Dendritic cell treated with granulocyte-macrophage colony-stimulating factor and Interleukin-4, amounts not matched to agents 40 ng/mL and 50 ng/mL, for 4 days (primary cell): ENCODE data around the gene ALG9.

ENCODE experiments used
- H3K27ac Mint-ChIP-seq: one replicate; pipeline ENCODE4 v1.8.0; 2022; ENCODE audit warnings: mild to moderate bottlenecking, mixed read lengths
- H3K27me3 Mint-ChIP-seq: one replicate; pipeline ENCODE4 v1.8.0; 2022; ENCODE audit warnings: mild to moderate bottlenecking, mixed read lengths
- H3K36me3 Mint-ChIP-seq: one replicate; pipeline ENCODE4 v1.8.0; 2022; ENCODE audit warnings: low read depth, mixed read lengths
- H3K4me1 Mint-ChIP-seq: one replicate; pipeline ENCODE4 v1.8.0; 2022; ENCODE audit warnings: low read depth, mixed read lengths
- H3K4me3 Mint-ChIP-seq: one replicate; pipeline ENCODE4 v1.8.0; 2022; ENCODE audit warnings: mild to moderate bottlenecking, moderate library complexity, mixed read lengths
- H3K9me3 Mint-ChIP-seq: one replicate; pipeline ENCODE4 v1.8.0; 2022; ENCODE audit warnings: mixed read lengths
- intact Hi-C: fragments of 100-400 bp; cut with micrococcal nuclease; formaldehyde crosslinking; loops from one replicate; pipeline ENCODE4 v1.15.0; 2022

ALG9 gene

DNA sequence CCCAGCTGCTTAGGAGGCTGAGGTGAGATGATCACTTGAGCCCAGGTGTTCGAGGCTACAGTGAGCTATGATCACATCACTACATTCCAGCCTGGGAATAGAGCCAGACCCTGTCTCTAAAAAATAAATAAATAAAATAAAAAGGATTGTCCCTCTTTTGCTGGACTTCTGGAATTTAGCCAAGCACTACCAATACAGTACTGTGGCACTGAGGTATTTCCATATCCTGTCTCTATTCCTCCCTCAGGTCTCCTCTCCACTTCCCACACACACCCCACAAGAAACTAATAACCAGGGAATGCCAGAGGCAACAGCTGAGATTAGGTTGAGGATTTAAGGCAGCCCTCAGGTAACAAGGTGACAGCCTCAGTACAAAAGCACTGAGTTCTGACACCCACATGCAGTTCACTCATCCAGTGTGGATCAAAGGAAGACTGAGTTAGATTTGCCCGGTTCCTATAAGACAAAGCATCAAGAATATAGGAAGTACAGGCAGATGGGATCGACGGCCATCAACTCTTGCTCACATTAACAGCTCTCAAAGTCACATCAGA is 100.7 kb downstream of the ALG9 start:
- intact Hi-C loops: loop anchor here (10.0 kb wide), 1 partner anchor 316 kb away; no protein-coding TSS in a partner anchor
- peaks cover 6% of the 10 kb centered on the region for H3K27me3 Mint-ChIP-seq
- peaks cover 11% of the 10 kb centered on the region for H3K4me1 Mint-ChIP-seq
- H3K36me3 Mint-ChIP-seq: peaks cover 7% of the 10 kb centered on the region
- no peak overlapping the region for H3K4me3 Mint-ChIP-seq
- H3K9me3 Mint-ChIP-seq: no peaks in the 10 kb centered on the region
- H3K27ac Mint-ChIP-seq: no peak overlapping the region

DNA sequence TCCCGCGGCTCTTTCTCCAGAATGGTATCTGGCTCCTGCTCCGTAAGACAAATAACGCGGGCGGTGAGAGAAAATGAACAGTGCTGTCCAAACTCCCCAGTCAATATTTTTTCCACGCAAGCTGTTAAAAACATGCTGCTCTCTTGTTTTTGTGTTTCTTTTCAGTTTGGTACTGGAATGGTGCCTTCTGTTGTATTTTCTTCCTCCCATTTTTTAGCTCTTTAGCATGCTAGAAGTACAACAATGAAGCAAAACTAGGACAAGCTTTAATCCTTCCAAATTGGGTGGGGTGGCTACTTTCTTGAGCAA is 104.6 kb downstream of the ALG9 start:
- Mint-ChIP-seq H3K9me3 (no peaks in the 10 kb centered on the region), H3K4me3 (peak overlapping the region; percentile 99), H3K27ac (peak overlapping the region; percentile 88), H3K36me3 (peaks cover 39% of the 10 kb centered on the region), H3K4me1 (peaks cover 23% of the 10 kb centered on the region), H3K27me3 (peaks cover 6% of the 10 kb centered on the region)
- intact Hi-C loops: loop anchor here (1.0 kb wide), 1 partner anchor 164 kb away; the partner anchor contains the start of gene SIK2

DNA sequence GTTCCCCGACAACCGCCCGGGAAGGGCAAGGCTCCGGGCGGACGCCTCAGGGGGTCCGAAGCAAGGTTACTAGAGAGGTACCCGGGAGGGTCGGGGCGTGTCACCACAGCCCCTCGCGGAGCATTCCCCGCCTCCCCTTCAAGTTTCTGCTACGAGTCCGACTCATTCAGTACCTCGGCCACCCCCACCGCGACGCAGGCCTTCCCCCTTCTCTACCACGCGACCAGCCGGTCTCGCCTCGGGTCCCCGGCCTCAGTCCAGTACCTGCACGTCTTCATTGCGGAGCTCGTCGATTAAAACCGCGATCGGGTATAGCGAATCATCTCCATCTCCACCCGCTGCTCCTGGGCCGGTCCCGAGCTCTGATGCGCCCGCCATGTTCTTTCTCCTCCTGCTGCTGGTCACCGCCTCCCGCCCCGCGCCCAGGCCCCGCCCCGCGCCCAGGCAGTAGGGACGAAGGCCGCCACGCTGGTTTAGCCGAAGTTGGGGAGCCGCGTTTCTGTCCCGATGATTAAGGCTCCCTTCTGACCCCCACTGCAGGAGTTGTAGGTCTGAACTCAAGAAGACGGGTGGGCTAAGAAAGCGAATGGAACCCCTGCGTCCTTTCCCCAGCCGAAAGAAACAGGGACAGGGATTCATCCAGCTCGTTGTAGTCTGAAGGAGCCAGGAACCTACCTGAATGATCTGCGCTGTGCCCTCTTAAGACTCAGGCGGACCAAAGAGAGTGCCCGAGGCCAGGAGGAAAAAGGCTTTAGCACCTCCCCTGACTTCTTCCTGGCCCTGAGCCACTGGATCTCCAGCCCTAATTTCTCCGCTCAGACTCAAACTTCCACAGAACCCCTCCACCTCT is 105.2 kb downstream of the ALG9 start, which contains the start of gene PPP2R1B:
PPP2R1B (minus strand) TSS at position 406 of the 850 bp plus-strand sequence; CDS start at position 378, 28 bp downstream.
- Mint-ChIP-seq H3K9me3 (no peaks in the 10 kb centered on the region), H3K27me3 (peaks cover 6% of the 10 kb centered on the region), H3K4me3 (peak within 1 kb of the TSS; percentile 99), H3K27ac (peak within 1 kb of the TSS; percentile 88), H3K36me3 (peaks cover 44% of the 10 kb centered on the region), H3K4me1 (peaks cover 23% of the 10 kb centered on the region)
- intact Hi-C loops: loop anchor here (1.0 kb wide), 1 partner anchor 164 kb away; the partner anchor contains the start of gene SIK2

DNA sequence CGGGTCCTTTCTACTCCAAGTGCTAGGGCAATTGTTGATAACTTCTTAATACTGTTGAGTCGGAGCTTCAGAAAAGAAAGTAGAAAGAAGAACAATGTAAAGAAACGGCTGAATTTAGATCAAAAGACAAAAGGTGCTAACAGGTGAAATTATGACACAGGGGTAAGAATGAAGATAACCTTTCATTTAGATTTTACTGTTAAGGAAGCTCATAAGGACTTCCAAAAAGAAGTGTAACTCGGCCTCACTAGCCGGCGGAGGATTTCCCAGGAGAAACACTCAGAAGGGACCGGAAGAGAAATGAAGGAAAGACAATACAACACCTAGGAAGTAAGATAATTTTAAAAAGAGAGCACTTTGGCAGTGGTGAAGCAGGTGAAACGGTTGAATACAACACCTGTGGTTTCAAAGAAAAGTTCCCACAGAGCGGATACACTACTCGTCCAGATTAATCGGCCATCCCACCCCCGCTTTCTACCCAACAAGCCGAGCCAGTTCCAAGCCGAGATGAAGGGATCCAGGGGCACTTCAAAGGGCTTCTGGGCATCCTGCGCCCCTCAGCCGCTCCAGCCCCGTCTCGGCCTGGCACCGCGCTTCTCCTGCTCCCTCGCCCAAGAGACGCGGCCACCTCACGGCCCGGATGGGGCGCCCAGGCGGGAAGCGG is 105.9 kb downstream of the ALG9 start:
- H3K27ac Mint-ChIP-seq: peak overlapping the region; percentile 88
- peaks cover 23% of the 10 kb centered on the region for H3K4me1 Mint-ChIP-seq
- peaks cover 52% of the 10 kb centered on the region for H3K36me3 Mint-ChIP-seq
- H3K4me3 Mint-ChIP-seq: peak overlapping the region; percentile 99
- no peaks in the 10 kb centered on the region for H3K9me3 Mint-ChIP-seq
- intact Hi-C loops: no loop called here
- peaks cover 6% of the 10 kb centered on the region for H3K27me3 Mint-ChIP-seq

DNA sequence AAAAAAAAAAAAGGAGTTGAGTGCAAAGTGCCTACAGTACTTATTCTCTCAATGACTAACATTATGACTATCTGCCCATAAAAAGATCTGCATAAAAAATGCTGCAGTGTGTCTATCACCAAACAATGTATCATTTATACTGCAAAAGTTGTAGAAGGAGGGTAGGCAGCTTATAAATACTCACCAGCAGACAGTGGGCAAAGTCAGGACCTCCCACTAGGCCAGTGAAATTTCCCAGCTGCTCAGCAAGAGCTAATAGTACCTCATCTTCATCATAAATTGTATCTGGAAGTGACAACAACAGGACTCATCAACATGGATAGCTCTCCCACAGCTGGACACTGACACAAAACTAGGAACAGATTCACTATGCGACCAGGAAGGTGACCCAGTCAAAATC is 106.8 kb downstream of the ALG9 start:
- intact Hi-C loops: no loop called here
- H3K4me1 Mint-ChIP-seq: peaks cover 23% of the 10 kb centered on the region
- H3K36me3 Mint-ChIP-seq: peaks cover 60% of the 10 kb centered on the region

DNA sequence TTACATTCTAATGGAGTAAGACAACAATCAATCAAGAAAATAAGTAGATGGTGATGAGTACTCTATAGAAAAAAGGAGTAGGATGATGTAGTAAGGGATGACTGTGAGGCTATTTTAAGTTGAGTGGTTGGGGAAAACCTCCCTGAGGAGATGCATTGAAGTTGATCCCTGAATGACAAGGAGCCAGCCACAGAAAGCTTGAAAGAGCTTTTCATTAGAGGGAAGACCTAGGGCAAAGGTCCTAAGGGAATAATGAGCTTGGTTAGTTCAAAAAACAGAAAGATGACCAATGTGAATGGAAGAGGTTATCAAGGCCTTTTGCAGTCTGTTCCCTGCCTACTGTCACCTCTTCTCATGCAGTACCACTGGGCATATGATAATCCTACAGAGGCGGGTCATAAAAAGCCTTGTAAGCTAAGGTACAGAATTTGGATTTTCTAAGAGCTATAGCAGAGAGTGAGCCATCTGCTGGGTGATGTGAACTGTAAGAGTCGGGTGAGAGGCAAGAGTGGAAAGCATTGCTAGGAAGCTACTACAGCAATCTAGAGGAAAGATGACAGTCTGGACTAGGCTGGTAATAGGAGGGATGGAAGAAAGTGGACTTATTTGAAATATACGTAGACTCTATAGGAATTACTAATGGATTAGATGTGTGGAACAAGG is 108.3 kb downstream of the ALG9 start:
- H3K27me3 Mint-ChIP-seq: peaks cover 6% of the 10 kb centered on the region
- peaks cover 23% of the 10 kb centered on the region for H3K4me1 Mint-ChIP-seq
- no peaks in the 10 kb centered on the region for H3K9me3 Mint-ChIP-seq
- intact Hi-C loops: no loop called here
- no peak overlapping the region for H3K4me3 Mint-ChIP-seq
- H3K36me3 Mint-ChIP-seq: peaks cover 75% of the 10 kb centered on the region
- H3K27ac Mint-ChIP-seq: no peak overlapping the region

More for the DNA sequence above, 106.8 kb downstream of the ALG9 start:
- H3K27ac Mint-ChIP-seq: no peak overlapping the region
- H3K9me3 Mint-ChIP-seq: no peaks in the 10 kb centered on the region
- peaks cover 6% of the 10 kb centered on the region for H3K27me3 Mint-ChIP-seq
- H3K4me3 Mint-ChIP-seq: no peak overlapping the region

DNA sequence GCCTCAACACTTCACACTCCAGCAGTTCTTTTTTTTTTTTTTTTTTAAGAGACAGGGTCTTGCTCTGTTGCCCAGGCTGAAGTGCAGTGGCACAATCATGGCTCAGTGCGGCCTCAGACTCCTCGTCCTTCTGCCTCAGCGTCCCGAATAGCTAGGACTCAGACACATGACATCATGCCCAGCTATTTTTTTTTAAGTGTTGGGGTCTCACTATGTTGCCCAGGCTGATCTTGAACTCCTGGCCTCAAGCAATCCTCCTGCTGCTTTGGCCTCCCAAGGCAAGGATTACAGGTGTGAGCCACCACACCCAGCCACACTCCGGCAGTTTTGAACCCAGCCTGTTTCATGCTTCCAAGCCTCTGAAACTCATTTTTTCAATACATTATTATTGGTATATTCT is 108.9 kb downstream of the ALG9 start:
- intact Hi-C loops: no loop called here
- no peak overlapping the region for H3K27ac Mint-ChIP-seq
- H3K27me3 Mint-ChIP-seq: peaks cover 6% of the 10 kb centered on the region
- H3K4me1 Mint-ChIP-seq: peaks cover 23% of the 10 kb centered on the region
- H3K9me3 Mint-ChIP-seq: no peaks in the 10 kb centered on the region
- no peak overlapping the region for H3K4me3 Mint-ChIP-seq
- H3K36me3 Mint-ChIP-seq: peaks cover 81% of the 10 kb centered on the region

DNA sequence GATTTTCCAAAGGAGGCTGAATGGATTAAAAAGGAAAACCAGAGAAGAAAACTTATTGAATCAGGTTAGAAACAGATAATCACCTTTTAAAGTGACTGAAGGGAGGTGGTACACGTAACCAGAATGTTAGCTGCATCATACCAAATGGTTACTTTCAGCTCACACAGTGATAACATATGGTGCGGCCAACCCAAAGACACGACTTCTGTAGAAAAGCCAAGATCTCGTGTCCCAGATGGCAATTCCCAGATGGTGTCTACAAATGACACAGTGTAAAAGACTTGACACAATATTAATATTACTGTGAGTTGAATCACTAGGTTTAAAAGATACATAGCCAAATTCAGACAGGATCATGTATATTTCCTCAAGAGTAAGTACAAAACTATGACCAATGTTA is 110.3 kb downstream of the ALG9 start:
- intact Hi-C loops: no loop called here
- Mint-ChIP-seq H3K27ac (no peak overlapping the region), H3K4me3 (no peak overlapping the region), H3K9me3 (no peaks in the 10 kb centered on the region), H3K27me3 (no peaks in the 10 kb centered on the region), H3K36me3 (peaks cover 93% of the 10 kb centered on the region), H3K4me1 (peaks cover 12% of the 10 kb centered on the region)

DNA sequence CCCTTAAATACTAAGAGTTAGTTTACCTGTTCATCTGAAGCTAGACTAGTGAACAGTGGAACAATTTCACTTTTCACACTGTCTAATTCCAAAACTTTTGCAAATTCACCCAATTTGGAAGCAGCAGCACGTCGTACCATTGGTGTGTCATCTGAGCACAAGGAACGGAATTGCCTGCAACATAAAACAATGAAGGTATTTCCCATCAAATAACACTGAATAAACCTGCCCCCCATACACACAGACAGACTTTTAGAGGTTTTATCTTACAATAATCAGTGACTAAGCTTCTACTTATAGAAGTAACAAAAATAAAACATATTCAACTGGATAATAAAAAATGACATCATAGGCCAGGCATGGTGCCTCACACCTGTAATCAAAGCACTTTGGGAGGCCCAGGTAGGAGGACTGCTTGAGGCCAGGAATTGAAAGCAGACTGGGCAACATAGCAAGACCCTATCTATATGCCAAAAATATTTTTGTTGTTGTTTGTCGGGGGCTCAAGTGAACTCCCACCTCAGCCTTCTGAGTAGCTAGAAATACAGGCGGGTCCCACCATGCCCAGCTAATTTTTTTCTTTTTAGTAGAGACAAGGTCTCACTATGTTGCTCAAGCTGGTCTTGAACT is 111.5 kb downstream of the ALG9 start:
- Mint-ChIP-seq H3K36me3 (peaks cover 94% of the 10 kb centered on the region), H3K4me3 (no peak overlapping the region), H3K4me1 (peaks cover 4% of the 10 kb centered on the region), H3K27ac (no peak overlapping the region), H3K27me3 (no peaks in the 10 kb centered on the region), H3K9me3 (no peaks in the 10 kb centered on the region)
- intact Hi-C loops: no loop called here

DNA sequence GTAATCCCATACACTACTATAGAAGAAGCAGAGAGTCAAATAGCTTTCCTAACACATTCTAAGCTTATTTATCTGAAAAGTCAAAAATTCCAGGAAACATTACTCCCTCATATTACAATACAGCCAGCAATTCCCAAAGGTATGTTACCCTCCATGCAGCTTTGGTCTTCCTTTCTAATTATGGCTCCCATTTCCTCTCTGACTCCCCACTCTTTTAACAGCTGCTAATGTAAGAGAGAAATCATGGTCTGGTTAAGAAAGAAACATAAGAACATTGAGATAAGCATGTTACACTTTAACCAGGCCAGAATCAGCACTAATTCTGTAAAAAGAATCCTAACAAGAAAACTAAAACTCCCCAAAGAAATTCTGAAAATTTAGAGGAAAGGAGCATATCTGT is 112.0 kb downstream of the ALG9 start:
- Mint-ChIP-seq H3K9me3 (no peaks in the 10 kb centered on the region), H3K4me3 (no peak overlapping the region), H3K27me3 (no peaks in the 10 kb centered on the region), H3K4me1 (no peaks in the 10 kb centered on the region), H3K27ac (no peak overlapping the region), H3K36me3 (peaks cover 97% of the 10 kb centered on the region)
- intact Hi-C loops: no loop called here

DNA sequence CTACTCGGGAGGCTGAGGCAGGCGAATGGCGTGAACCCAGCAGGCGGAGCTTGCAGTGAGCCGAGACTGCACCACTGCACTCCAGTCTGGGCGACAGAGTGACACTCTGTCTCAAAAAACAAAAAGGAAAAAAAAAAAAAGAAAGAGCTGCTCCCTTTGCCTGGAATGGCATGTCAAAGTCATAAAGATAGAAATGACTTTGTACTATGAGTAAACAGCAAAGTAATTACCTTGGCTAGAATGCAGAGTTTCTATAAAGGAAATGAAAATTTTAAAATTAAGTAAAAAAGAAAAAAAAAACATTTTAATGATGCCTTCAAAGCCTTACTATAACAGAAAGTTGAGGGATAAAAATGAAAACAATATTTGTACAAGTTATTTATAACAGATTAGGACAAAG is 115.3 kb downstream of the ALG9 start:
- Mint-ChIP-seq H3K36me3 (peaks cover 98% of the 10 kb centered on the region), H3K9me3 (no peaks in the 10 kb centered on the region), H3K27me3 (no peaks in the 10 kb centered on the region), H3K4me3 (no peak overlapping the region), H3K27ac (no peak overlapping the region), H3K4me1 (no peaks in the 10 kb centered on the region)
- intact Hi-C loops: no loop called here

DNA sequence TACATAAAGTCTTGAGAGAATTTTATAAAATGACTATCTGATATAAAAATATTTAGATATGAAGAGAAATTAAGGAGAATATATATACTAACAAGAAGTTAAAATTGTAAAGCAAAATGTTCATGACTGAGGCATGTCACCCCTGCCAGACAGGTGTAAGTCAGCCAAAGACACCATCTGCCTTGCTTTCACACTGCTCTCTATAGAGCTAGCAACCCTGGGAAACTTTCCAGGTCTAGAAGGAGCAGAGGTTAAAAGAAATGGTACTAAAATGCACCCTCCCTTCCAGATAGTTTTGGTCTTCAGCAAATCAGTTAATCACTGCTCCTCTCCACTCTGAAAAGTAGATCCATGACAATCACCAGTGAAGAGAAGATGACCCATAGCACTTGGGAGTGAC is 121.7 kb downstream of the ALG9 start:
- H3K27ac Mint-ChIP-seq: no peak overlapping the region

DNA sequence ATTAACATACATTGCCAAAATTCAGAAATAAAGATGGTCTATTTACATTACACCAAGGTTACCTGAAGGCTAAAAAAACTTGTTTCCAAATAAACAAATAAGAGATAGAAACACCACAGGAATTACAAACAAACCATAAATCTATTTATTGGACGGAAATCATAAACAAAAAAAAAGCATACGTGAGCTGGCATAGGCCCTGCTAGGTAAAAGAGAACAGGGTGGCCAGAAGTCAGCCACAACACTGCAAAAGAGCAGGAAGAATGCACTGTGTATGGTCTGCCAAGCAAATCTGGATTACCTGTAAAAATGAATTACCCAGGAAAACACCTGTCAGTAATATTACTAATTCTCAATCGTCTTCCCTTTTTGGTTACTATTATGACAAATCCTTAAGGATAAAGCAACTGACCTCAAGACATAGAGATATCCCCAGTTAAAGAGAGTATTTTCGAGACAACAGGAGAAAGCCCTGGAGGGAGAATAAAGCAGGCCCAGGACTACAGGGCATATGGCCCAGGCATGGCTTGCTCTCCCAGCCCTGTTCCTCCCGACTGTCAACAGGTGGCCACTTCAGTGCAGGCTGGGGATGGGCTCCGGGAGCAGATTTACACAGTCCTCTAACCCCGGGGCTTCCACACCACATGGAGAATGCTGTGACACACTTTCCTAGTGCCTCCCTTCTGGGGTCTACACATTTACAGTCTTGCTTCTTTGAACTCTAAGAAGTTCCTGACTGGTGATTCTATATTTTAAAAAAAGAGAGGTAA is 123.2 kb downstream of the ALG9 start:
- H3K27me3 Mint-ChIP-seq: no peaks in the 10 kb centered on the region
- H3K4me3 Mint-ChIP-seq: no peak overlapping the region
- no peak overlapping the region for H3K27ac Mint-ChIP-seq
- peaks cover 95% of the 10 kb centered on the region for H3K36me3 Mint-ChIP-seq
- no peaks in the 10 kb centered on the region for H3K9me3 Mint-ChIP-seq
- H3K4me1 Mint-ChIP-seq: no peaks in the 10 kb centered on the region
- intact Hi-C loops: no loop called here

More for the DNA sequence above, 121.7 kb downstream of the ALG9 start:
- Mint-ChIP-seq H3K4me1 (no peaks in the 10 kb centered on the region), H3K27me3 (no peaks in the 10 kb centered on the region), H3K4me3 (no peak overlapping the region), H3K36me3 (peaks cover 95% of the 10 kb centered on the region), H3K9me3 (no peaks in the 10 kb centered on the region)
- intact Hi-C loops: no loop called here
